HG02970 (cell line): ENCODE results near the gene TPM3.
"Not testable (repeated sequence)": the region's sequence is repeated elsewhere in the genome, so short reads cannot be mapped to it uniquely, and the experiment has no call there.

Experiments used
- ATAC-seq: cut with Tn5 transposase; IDR thresholded peaks from one replicate; pipeline ENCODE4 v1.9.1; 2021; ENCODE audit warnings: mild to moderate bottlenecking, moderate library complexity, moderate number of reproducible peaks; ENCODE audit not compliant: unreplicated experiment, low FRiP score

Gene TPM3

GRCh38 chr1:154171223-154171583 is 20.7 kb downstream of the TPM3 start:
- no peak for ATAC-seq

- ATAC-seq = no peak
Observed at GRCh38 chr1:154170547-154171222, 21.2 kb downstream of the TPM3 start.

- ATAC-seq = no peak
Observed at GRCh38 chr1:154167461-154167860, 24.4 kb downstream of the TPM3 start.

GRCh38 chr1:154166207-154166606 is 25.7 kb downstream of the TPM3 start:
- no peak for ATAC-seq

- no peak for ATAC-seq
Observed at GRCh38 chr1:154159554-154159953, 32.3 kb downstream of the TPM3 start.

- ATAC-seq = no peak
Observed at GRCh38 chr1:154158307-154159125, 33.4 kb downstream of the TPM3 start.

GRCh38 chr1:154157520-154158306 is 34.2 kb downstream of the TPM3 start:
- no peak for ATAC-seq

- no peak for ATAC-seq
Observed at GRCh38 chr1:154155251-154155650, 36.6 kb downstream of the TPM3 start.

- ATAC-seq = no peak
Observed at GRCh38 chr1:154154534-154155191, 37.2 kb downstream of the TPM3 start, which contains the start of gene NUP210L. Gene NUP210L (minus strand): TSS chr1:154155073.

- ATAC-seq = no peak
Observed at GRCh38 chr1:154154053-154154452, 37.8 kb downstream of the TPM3 start.

GRCh38 chr1:154151311-154151710 is 40.6 kb downstream of the TPM3 start:
- ATAC-seq = no peak

GRCh38 chr1:154148807-154149206 is 43.1 kb downstream of the TPM3 start:
- no peak for ATAC-seq

GRCh38 chr1:154147505-154147904 is 44.4 kb downstream of the TPM3 start:
- ATAC-seq = not testable (repeated sequence)

GRCh38 chr1:154145986-154146385 is 45.9 kb downstream of the TPM3 start:
- no peak for ATAC-seq

GRCh38 chr1:154142358-154142757 is 49.5 kb downstream of the TPM3 start:
- no peak for ATAC-seq

- no peak for ATAC-seq
Observed at GRCh38 chr1:154141240-154141639, 50.7 kb downstream of the TPM3 start.

- ATAC-seq = no peak
Observed at GRCh38 chr1:154137888-154138287, 54.0 kb downstream of the TPM3 start.

GRCh38 chr1:154133256-154133655 is 58.6 kb downstream of the TPM3 start:
- ATAC-seq = no peak

GRCh38 chr1:154129391-154129970 is 62.4 kb downstream of the TPM3 start:
- no peak for ATAC-seq

GRCh38 chr1:154123205-154123604 is 68.7 kb downstream of the TPM3 start:
- not testable (repeated sequence) for ATAC-seq
